NCI-H2029 (cell line): ENCODE data around the gene TNFRSF1A.
A peak's percentile ranks its signal among the peaks of the same experiment; 100 is the strongest.
"Not testable (repeated sequence)": the region's sequence is repeated elsewhere in the genome, so short reads cannot be mapped to it uniquely, and the experiment has no call there.

Experiments
- DNase-seq: peaks from one replicate; lab custom pipeline; 2025; lab: John Stamatoyannopoulos, UW

TNFRSF1A gene

DNA sequence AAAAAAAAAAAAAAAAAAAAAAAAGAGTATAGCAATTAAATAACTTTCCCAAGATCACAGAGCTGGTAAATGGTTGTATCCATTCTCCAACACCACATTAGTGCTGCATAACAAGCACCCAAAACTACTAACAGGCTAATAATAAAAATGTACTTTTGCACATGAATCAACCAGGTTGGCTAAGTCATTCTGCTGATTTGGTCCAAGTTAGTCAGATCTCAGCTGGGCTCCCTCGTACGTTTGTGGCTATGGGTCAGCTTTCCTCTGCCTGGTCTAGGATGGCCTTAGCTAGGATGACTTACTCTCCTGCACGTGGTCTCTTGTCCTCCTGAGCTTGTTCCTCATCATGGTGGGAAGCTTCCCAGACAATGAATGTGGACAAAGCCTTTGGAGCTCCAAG lies 39.3 kb downstream of the TNFRSF1A start:
- DNase-seq: no peak

GRCh38 chr12:6301721-6302120 lies 40.2 kb downstream of the TNFRSF1A start:
- no peak for DNase-seq

- DNase-seq: no peak
These were observed 44.7 kb downstream of the TNFRSF1A start for GRCh38 chr12:6297170-6297569.

DNA sequence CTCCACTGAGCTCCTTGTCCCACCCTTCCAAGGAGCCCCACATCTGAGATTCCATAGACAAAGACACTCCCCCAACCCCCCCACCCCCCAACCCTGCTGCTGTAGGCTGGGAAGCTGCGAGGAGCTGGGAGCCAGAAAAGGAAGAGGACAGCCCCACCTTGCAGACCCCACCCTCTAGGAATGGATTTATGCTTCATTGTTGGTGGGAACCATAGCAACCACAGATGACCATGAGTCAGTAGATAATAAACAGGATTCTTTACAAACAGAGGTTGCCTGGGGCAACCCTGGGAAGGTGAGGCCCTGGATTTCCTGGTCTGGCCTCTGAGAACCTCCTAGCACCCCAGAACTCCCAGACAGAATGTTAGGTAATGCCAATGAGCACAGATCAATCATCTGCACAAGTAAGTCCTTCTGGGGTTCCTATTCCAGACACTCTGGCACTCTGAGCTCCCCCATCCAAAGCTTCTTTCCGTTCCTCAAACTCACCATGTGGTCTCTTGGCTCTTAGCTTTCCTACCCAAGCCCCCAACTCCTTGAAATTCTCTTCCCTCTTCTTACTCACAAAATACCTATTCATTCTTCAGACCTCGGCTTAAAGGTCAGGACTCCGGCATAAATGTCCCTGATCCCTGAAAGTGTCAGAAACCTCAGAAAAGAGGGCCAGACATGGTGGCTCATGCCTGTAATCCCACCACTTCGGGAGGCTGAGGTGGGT lies 46.6 kb downstream of the TNFRSF1A start:
- peak; percentile 82 for DNase-seq

DNA sequence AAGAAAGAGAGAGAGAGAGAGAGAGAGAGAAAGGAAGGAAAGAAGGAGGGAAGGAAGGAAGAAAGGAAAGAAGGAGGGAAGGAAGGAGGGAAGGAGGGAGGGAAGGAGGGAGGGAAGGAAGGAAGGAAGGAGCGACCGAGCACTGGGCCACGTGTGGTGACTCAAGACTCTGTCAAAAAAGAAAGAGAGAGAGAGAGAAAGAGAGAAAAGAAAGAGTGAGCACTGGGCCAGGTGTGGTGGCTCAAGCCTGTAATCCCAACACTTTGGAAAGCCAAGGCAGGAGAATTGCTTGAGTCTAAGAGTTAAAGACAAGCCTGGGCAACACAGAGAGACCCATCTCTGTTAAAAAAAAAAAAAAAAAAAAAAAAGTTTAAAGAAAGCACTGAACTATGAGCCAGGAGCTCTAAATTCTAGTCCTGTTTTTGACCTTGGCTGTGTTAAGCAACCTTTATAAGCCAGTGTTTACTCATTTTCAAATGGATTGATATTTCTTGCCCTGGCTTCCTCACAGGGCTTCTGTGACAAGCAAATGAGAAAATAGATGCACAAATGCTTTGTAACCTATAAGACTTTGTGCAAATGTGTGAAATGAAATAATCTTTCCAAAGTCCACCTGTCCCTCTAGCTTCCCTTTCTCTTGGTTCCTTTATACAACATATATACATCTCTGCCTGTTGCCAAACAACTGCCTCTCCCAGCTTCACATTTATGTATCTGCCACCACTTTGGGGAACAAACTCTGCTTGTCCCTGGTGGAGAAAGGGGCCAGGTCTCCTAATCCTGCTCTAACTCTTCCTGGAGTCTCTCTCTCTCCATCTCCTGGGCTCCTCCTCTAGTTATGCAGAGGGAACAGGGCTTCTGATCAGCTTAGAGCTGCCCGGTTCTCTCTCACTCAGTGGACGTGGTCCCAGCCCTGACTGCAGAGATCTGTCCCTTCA lies 47.5 kb downstream of the TNFRSF1A start:
- no peak for DNase-seq

DNA sequence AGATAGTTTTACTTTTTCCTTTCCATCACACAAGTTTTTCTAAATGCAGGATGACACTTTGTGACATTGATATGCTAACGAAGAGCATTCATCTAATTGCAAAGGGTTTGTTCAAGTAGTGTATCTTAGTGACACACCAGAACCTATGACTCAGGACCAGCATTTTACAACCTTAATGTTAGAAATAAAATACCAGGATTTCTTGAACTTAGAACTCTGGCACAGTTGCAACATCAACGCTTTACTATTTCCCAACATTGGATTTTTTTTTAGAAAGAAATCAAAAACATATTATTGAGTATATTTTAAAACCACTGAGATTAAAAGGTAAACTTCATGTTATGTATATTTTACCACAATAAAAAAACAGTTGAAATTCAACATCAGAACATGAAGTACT lies 49.3 kb downstream of the TNFRSF1A start:
- DNase-seq: no peak

GRCh38 chr12:6289906-6290305 lies 52.0 kb downstream of the TNFRSF1A start:
- not testable (repeated sequence) for DNase-seq

DNA sequence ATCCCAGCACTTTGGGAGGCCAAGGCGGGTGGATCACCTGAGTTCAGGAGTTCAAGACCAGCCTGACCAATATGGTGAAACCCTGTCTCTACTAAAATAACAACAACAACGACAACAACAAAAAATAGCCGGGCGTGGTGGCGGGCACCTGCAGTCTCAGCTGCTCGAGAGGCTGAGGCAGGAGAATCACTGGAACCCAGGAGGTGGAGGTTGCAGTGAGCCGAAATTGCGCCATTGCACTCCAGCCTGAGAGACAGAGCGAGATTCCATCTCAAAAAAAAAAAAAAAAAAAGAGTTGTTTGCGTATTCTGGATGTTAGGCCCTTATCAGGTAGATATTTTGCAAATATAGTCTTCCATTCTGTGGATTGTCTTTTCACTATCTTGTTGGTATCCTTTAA lies 52.8 kb downstream of the TNFRSF1A start:
- not testable (repeated sequence) for DNase-seq

- no peak for DNase-seq
These were observed 53.6 kb downstream of the TNFRSF1A start for GRCh38 chr12:6288235-6288634.

DNA sequence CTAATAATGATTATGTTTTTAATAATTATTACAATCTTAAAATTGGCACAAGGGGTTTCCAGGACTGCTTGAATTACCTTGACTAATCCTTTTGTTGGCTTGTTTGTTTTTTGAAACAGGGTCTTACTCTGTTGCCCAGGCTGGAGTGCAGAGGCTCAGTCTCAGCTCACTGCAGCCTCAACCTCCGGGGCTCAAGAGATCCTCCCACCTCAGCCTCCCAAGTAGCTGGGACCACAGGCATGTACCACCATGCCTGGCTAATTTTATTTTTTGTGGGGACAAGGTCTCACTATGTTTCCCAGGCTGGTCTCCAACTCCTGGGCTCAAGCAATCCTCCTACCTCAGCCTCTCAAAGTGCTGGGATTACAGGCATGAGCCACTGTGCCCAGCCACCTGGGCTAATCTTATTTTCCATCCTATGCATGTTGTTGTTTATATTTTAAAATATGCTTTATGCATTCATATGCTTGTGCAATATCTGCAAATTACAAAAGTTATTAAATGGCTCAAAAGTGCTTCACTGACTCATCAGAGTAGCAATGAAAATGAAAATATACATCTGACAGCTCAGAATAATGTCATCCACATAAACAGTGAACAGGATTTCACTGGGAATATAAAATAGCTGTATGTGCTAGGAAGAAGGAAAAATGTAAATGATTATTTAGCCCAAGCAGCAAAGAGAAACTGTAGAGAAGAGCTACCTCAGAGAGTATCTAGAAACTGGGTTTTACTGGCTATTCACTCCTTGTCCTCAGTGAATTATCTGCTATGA lies 56.2 kb downstream of the TNFRSF1A start:
- DNase-seq: no peak

GRCh38 chr12:6285063-6285477 lies 56.8 kb downstream of the TNFRSF1A start:
- DNase-seq: peak; percentile 45

DNA sequence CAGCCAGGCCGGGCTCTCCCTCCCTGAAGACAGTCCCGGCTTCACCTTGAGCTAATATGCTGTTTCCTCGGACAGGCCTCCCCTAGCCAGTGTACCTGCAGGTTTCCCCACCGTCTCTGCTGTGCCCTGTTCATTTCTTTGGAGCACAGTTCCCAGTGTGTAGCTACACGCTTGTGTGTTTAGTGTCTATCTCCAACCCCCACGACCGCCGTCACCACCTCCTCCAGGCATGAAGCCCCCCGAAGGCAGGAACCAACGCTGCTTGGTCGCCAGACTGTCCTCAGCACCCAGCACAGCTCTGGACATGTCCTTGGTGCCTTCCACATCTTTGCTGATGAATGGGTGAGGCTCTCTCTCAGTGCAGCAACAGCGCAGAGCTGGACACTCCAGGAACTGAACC lies 57.6 kb downstream of the TNFRSF1A start:
- no peak for DNase-seq

DNA sequence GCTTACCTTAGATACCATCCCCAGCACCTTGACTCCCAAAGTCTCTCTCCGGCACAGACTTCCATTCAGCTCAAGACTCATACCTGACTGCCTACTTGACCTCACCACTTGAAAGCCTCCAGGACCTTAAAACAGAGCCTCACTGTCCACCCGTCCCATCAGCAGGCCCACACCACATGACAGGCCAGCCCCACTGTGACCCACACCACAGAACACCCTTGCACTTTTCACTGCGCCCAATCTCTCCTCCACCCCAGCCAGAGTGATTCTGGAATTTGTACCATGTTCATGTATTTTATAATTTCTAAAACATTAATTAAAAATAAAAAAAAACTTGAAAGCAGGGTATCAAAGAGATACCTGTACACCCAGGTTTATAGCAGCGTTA lies 59.4 kb downstream of the TNFRSF1A start:
- no peak for DNase-seq

DNA sequence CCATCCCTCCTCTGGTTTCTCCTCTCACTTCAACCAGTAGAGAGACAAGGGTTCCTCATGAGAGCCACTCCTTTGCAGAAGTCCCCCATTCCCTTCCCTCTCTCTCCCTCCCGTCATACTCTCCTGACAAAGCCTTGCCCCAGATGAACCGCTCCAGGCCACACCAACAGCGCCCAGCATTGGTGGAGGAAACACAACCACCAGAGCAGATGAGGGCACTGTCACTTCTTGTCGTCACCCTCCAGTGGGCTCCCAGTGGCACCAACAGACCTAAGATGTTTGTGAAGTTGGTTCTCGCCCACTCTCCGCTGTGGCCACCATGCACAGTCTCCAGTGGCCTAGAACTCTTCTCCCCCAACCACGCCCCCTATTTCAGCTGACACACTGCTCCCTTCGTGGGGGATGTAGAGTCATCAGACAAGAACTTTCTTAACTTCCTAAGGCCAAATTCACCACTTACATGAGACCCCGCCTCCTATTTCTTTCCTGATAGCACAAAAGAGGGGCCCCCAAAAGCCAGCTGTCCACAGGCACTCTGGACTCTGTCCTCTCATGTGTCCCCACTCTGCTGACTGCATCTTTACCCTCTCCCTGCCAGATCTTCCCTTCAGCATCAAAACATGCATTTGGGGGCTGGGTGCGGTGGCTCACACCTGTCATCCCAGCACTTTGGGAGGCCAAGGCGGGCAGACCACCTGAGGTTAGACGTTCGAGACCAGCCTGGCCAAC lies 60.6 kb downstream of the TNFRSF1A start:
- DNase-seq: no peak

GRCh38 chr12:6280672-6281071 lies 61.2 kb downstream of the TNFRSF1A start:
- no peak for DNase-seq

DNA sequence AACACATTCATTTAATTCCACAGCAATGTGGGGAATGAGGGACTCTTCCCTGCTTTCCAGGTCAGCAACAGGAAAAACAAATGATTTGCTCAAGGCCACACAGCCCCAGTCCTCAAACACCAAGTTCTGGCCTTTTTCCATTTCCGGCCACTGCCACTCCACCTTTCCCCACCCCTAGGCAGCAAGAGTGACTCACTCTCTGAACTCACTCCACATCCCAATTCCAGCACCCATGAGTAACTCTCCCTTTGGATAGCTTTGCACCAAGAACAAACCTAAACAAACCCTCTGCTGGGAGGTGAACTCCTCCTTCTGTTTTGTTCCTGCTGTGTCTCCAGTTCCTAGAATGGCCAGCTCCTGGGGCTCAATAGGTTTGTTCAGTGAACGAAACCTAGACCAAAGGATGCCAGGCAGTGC lies 61.8 kb downstream of the TNFRSF1A start:
- DNase-seq: no peak

DNA sequence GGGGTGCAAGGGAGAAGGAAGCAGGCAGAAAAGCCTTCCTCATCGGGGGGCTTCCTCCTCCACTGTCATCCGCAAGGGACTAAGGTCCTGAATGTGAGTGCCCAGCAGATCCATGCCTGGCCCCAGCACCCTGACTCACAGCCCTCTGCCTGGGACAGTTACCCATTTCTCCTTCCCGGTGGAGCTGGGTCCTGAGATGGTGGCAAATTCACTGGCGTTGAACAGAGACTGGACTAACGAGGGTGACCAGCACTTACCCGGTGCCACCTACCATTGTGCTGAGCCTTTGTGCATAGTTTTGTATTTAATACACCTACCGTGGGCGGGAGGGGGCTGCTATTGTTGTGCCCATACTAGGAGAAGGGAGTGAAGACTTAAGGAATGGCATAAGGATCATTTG lies 62.2 kb downstream of the TNFRSF1A start:
- DNase-seq: no peak

- DNase-seq: no peak
These were observed 62.6 kb downstream of the TNFRSF1A start for GRCh38 chr12:6279256-6279628.
